Keratinocyte (primary cell): ENCODE measurements around the gene DRD5.

Experiments
- EZH2 ChIP-seq: IDR thresholded peaks from one replicate; pipeline ENCODE4 v1.6.1; 2012; ENCODE audit warnings: inconsistent platforms, mild to moderate bottlenecking, low read length, moderate library complexity
- TF ChIP-seq, protein P1 (sequence below), 3 experiments: IDR thresholded peaks in 1 of 3; conservative IDR thresholded peaks in 1 of 3; optimal IDR thresholded peaks in 1 of 3; 2 replicates in 2 of 3; 3 replicates in 1 of 3; pipeline versions ENCODE3 to v1.5.1; 2011; ENCODE audit warnings: low read length in 3 of 3, mild to moderate bottlenecking in 3 of 3, moderate library complexity in 2 of 3, control low read depth in 1 of 3, inconsistent platforms in 1 of 3; ENCODE audit not compliant: insufficient read depth in 2 of 3; ENCODE audit errors: extremely low read depth in 1 of 3

DNA sequence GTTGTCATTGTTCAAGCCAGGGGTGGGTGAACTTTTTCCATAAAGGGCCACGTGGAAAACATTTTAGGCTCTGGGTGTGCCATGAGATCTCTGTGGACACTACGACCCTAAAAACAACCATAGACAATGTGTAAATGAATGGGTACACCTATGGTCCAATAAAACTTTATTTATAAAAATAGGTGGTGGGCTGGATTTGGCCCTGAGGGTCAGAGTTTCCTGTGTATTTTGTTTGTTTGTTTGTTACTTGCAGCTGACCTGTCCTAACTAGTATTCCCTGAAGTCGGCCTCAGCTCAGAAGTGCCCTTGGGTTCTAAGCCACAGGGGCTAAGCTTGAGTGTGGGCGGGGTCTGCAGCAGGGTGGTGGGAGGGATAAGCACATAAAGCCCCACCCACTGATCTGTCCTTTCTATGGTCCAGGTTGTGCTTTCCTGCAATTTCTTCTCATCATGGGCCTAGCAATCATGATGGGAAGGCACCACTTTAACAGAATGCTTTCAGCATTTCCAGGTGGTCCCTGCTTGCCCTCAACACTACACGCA lies 17.2 kb upstream of the DRD5 start:
- TF ChIP-seq, protein P1, sequence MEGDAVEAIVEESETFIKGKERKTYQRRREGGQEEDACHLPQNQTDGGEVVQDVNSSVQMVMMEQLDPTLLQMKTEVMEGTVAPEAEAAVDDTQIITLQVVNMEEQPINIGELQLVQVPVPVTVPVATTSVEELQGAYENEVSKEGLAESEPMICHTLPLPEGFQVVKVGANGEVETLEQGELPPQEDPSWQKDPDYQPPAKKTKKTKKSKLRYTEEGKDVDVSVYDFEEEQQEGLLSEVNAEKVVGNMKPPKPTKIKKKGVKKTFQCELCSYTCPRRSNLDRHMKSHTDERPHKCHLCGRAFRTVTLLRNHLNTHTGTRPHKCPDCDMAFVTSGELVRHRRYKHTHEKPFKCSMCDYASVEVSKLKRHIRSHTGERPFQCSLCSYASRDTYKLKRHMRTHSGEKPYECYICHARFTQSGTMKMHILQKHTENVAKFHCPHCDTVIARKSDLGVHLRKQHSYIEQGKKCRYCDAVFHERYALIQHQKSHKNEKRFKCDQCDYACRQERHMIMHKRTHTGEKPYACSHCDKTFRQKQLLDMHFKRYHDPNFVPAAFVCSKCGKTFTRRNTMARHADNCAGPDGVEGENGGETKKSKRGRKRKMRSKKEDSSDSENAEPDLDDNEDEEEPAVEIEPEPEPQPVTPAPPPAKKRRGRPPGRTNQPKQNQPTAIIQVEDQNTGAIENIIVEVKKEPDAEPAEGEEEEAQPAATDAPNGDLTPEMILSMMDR (optimal IDR thresholded peaks at IDR 0.05 in 1 of 3, IDR thresholded peaks at IDR 0.05 in 1 of 3, conservative IDR thresholded peaks at IDR 0.05 in 1 of 3; ENCODE audit: extremely low read depth in 1 of 3, insufficient read depth in 2 of 3, low read length in 3 of 3), result no peak
- TF ChIP-seq EZH2, result no peak
